ENCODE measurements around the gene ACTN1. TPM values are rescaled to one million over a fixed set of nuclear protein-coding genes. Genes with fewer than 3 reads are reported as not detected.

ACTN1 gene
- total RNA-seq, 2 donors from 2014 or later: 106 to 185 TPM

GRCh38 chr14:68972507-68973218 lies 6.4 kb downstream of the ACTN1 start:
- no peak overlapping the region for H3K9ac ChIP-seq (ENCODE audit: low read depth in 2 of 2, low read length in 2 of 2)
- peak overlapping the region; percentile 9 for H3K27ac ChIP-seq
- no peak for TF ChIP-seq CTCF (IDR thresholded peaks at IDR 0.05)
- no peaks in the 10 kb centered on the region for H3K9me3 ChIP-seq
- H3K36me3 ChIP-seq: no peaks in the 10 kb centered on the region
- H3K27me3 ChIP-seq: no peaks in the 10 kb centered on the region
- no peak overlapping the region for H3K4me3 ChIP-seq
- peaks cover 4% of the 10 kb centered on the region for H3K4me1 ChIP-seq
- no peak for DNase-seq
- intact Hi-C loops (cut with DNase I): no loop called here

GRCh38 chr14:68971411-68972035 lies 7.6 kb downstream of the ACTN1 start:
- no peaks in the 10 kb centered on the region for H3K27me3 ChIP-seq
- no peak overlapping the region for H3K27ac ChIP-seq
- H3K36me3 ChIP-seq: no peaks in the 10 kb centered on the region
- no peak for TF ChIP-seq CTCF (IDR thresholded peaks at IDR 0.05)
- no peak overlapping the region for H3K4me3 ChIP-seq
- no peaks in the 10 kb centered on the region for H3K9me3 ChIP-seq
- peaks cover 15% of the 10 kb centered on the region for H3K4me1 ChIP-seq
- no peak overlapping the region for H3K9ac ChIP-seq (ENCODE audit: low read depth in 2 of 2, low read length in 2 of 2)
- DNase-seq: no peak
- intact Hi-C loops (cut with DNase I): no loop called here

- intact Hi-C loops (cut with DNase I): no loop called here
- peaks cover 19% of the 10 kb centered on the region for H3K4me1 ChIP-seq
- H3K27ac ChIP-seq: peak overlapping the region; percentile 33
- H3K36me3 ChIP-seq: no peaks in the 10 kb centered on the region
- no peak for TF ChIP-seq CTCF (IDR thresholded peaks at IDR 0.05)
- no peaks in the 10 kb centered on the region for H3K27me3 ChIP-seq
- peak overlapping the region; percentile 5 to 21 for H3K9ac ChIP-seq (ENCODE audit: low read depth in 2 of 2, low read length in 2 of 2)
- no peaks in the 10 kb centered on the region for H3K9me3 ChIP-seq
- DNase-seq: no peak
- H3K4me3 ChIP-seq: no peak overlapping the region
These were observed 8.4 kb downstream of the ACTN1 start for GRCh38 chr14:68970736-68971135.

GRCh38 chr14:68970038-68970612 lies 9.0 kb downstream of the ACTN1 start:
- Histone ChIP-seq H3K9me3 (no peaks in the 10 kb centered on the region), H3K9ac (ENCODE audit: low read depth in 2 of 2, low read length in 2 of 2) (no peak overlapping the region), H3K27me3 (no peaks in the 10 kb centered on the region), H3K36me3 (no peaks in the 10 kb centered on the region), H3K27ac (peak overlapping the region; percentile 33), H3K4me1 (peaks cover 25% of the 10 kb centered on the region), H3K4me3 (no peak overlapping the region)
- no peak for TF ChIP-seq CTCF (IDR thresholded peaks at IDR 0.05)
- intact Hi-C loops (cut with DNase I): no loop called here
- no peak for DNase-seq

- no peak for TF ChIP-seq CTCF (IDR thresholded peaks at IDR 0.05)
- H3K4me3 ChIP-seq: no peak overlapping the region
- no peaks in the 10 kb centered on the region for H3K9me3 ChIP-seq
- no peak for DNase-seq
- intact Hi-C loops (cut with DNase I): no loop called here
- H3K27me3 ChIP-seq: no peaks in the 10 kb centered on the region
- H3K27ac ChIP-seq: peak overlapping the region; percentile 33
- H3K9ac ChIP-seq (ENCODE audit: low read depth in 2 of 2, low read length in 2 of 2): no peak overlapping the region
- peaks cover 32% of the 10 kb centered on the region for H3K4me1 ChIP-seq
- H3K36me3 ChIP-seq: no peaks in the 10 kb centered on the region
These were observed 9.6 kb downstream of the ACTN1 start for GRCh38 chr14:68969278-68970033.
